Activated CD4-positive, alpha-beta T cell treated with anti-CD3 and anti-CD28 coated beads for 1 hour (primary cell): Measurements from ENCODE around the gene MAP3K3.

Source experiments
- DNase-seq: peaks from one replicate; pipeline ENCODE4 v3.0.0-alpha.2; 2020

MAP3K3 gene

DNA sequence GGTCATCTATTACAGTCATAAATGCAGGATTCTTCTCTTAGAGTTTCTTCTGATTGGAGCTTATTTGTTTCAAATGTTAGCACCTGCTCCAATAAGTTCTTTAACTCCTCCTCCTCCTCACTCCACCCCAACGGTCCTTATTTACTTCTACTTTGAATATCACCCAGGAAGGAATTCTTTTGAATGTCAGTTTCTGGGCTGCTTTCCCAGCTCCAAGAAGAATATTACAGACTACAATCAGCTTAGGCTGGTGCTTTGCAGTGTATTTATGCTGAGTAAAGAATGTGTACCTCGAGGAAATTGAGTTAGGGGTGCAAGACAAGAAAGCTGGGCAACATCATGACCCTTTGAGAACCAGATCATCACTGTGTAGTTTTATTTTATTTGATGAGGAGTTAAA lies 30.8 kb downstream of the MAP3K3 start:
- no peak for DNase-seq

DNA sequence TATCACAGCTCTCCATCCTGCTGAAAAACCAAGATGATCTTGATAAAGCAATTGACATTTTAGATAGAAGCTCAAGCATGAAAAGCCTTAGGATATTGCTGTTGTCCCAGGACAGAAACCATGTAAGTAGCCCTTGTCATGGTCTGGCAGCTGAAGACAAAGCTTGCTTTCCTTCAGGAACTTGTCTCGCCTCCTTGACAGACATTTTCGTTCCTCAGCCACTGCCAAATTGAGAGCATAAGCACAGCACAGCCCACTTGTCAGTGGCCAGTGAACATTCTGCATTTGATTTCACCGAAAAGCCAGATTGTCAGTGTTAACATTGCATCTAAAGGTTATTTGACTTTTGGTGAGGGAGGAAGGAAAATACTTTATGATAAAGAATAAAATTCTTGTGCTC lies 35.6 kb downstream of the MAP3K3 start:
- DNase-seq, result no peak

DNA sequence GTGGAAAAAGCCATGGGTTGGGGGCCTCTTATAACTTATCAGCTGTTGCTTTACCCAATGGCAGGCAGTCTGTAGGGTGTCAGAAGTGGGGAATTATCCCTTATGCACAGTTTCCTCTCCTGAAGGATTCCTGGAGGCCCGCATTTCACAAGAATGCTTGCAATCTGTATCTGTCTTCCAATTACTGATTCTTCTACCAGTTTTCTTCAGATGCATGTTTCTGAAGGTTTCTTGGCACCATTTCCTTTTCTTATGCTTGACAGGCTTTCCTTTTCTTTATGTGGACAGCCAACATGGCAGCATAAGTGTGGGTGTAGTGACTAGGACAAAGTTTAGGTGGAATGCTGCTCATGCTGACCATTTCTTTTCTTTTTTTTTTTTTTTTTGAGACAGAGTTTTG lies 36.1 kb downstream of the MAP3K3 start:
- no peak for DNase-seq

DNA sequence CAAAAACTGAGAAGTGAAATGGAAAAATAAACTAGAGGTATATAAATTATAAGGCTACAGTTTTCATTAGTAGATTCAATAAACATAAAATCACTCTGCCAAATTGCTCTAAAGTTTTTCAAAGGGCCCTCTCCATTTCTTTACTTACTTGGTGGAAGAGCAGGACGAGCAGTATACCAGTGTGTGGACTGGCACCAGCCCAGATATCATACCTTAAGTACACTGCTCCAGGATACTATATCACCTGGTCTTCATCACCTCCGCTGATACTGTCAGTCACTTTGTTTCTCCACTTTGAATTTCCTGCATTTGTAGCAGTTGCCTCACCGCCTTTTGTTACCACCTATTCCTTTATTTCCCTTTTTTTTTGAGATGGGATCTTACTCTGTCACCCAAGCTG lies 37.6 kb downstream of the MAP3K3 start:
- DNase-seq, result no peak

DNA sequence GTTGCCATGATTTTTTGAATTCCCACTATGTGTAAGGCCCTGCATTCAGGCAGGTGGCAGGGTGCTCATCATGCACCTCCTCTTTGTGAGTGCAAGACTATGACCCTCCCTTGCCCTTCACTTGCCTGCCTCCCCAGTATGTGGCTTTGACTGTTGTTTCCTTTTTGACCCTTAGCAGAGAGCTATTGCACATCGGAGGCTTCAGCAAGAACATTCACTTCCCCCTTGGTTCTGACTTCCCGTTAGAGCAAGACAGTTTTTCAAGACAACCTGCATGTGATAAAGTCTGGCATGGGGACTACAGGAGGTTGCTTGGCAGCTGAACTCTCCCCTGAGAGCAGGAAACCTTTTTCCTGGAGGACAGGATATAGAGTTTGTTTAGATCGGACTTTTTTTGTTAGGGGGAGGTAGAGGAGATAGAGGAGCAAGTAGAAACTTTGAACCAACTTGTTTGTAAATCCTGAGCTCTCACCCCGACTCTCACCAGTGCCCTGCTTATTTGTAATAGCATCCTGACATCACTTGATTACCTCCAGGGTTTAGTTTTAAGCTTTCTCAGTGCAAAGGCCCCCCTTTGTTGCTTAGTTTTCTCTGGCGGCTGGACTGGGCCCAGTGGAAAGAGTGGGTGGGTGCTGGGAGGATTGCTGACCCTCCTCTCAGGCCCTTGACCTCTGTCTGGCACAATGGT lies 43.5 kb downstream of the MAP3K3 start:
- DNase-seq, result no peak

DNA sequence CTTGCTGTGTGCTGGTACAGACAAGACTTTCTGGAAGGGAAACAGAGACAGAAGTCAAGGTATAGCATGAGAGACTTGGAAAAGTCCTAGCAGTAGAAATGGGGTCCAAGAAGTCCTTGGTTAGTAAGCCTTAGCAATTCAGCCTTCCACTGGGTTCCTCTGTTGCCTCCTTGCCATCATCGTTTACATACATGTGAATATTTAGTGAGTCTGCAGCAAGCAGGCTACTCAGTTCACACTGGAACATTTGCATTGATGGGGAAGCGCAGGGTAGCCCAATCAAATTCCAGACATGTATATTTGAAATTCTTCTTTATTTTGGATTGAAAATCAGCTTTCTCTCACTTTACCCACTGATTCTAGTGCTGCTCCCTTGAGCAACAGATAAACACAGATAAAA lies 50.6 kb downstream of the MAP3K3 start:
- DNase-seq, result no peak

DNA sequence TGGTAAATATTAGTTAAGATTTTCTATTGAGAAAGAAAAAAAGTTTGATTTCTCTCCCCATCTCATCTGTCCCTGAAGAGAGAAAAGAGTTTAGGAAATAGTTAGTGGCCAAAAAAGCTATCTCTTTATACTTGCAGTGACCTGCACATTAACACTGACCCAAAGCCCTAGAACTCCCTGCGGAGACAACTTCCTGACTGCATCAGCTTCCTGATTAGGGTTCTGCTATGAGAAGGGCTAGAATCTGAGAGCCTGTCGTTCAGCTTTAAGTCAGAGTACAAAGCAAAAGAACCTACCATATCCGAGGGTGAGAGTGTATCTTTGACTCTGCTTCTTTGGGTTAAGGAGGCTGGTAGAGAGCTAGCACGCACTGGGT lies 53.0 kb downstream of the MAP3K3 start:
- DNase-seq, result no peak

DNA sequence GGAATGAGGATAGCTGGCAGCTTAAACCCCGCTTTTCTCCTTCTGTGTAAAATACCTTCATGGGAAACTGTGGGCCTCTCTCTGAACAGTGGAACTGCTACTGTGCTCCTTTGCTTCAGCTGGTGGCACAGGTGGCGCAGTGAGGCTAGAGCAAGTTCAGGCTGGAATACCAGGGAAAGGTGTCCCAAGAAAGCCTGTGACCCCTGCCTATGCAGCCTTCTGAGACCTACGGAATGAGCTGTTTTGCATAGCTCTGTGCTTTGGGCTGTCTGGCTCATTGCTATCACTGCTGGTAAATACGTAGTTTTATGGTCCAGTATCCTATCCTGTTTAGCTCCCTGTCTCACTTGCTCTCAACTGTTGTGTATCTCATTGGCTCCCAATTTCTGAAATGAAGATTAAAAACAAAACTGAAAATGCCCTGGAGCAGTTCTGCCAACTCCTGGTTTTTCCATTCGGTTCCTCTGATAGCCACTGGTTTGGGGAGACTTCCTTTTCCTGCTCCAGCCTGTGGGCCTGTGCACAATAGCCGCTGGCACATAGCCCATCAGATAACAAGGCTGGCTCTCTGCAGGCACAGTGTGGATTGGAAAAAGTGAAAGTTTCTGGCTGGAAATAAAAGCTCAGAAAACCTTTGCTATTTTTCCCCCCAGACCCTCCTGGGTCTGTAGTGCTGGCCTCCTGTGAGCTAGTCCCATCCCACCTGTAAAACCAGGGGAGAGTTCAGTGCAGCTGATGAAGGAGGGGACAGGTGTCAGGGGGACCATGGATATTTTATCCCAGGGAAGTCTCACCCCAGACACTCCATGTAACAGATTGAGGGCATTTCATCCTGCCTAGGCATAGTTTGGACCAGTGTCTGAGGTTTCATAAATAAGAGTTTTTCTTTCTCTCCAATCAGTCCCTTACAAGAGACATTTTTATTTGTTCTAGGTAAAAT lies 53.7 kb downstream of the MAP3K3 start:
- no peak for DNase-seq

DNA sequence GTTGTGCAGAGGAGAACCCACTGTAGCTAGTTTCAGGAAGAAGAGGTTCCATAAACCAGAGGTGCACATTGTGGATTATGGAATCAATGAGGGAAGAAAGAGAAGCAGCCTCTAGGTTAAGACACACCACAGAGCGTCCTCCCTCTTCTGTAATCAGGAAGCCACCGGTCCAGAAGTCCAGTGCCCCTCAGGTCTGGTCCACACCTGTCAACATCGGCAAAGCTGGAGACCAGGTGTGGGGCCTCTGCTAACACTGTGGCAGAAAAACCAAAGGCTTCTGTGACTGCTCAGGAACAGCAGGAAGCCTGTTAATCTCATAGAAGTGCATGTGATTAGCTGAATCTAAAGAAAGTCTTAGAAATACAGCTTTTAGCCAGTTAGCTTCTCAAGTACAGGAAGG lies 54.4 kb downstream of the MAP3K3 start:
- DNase-seq, result no peak

DNA sequence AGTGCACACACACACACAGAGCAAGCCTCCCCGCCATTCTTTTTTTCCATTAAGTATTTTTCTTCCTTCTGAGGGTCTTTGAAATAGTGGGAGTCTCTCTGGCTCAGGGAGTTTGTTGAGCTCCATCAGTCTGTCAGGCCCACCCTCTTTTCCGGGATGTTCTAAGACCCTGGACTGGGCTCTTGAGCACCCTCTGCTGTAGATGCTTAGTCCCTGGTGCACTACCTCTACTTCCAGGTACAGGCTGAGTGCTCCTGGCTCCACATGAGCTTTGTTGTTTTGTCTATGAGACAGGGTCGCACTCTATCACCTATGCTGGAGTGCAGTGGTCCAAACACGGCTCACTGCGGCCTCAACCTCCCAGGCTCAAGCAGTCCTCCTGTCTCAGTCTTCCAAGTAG lies 57.0 kb downstream of the MAP3K3 start:
- no peak for DNase-seq

DNA sequence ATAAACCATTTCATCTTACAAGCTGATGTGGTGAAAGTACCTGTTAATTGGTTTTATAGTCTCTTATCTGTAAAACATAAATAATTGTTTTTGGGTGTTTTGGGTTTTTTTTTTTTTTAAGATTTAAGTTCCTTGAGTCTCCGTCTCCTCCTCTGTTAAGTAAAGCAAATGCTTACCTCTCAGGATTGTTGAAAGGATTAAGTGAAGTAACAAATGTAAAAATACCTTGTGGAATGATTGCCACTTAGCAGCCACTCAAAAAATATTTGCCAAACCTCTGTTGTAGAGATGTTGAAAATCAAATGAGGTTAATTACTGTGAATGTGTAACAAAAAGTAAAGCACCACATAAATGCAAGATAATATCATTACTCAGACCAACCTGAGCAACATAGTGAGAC lies 58.5 kb downstream of the MAP3K3 start:
- no peak for DNase-seq

DNA sequence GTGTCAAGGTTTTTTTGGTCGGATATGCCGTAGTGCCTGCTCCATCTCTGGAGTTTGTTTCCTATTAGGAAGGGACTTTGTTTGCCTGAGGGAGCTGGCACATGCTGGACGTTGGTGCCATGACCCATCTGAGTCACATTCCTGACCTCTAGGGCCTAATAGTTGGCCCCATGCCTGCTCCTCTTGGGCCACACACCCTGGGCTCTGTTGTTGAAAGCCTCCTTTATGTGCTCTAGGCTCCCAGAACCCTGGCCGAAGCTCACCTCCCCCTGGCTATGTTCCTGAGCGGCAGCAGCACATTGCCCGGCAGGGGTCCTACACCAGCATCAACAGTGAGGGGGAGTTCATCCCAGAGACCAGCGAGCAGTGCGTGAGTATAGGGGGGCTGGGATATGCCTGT lies 59.3 kb downstream of the MAP3K3 start:
- DNase-seq, result no peak

DNA sequence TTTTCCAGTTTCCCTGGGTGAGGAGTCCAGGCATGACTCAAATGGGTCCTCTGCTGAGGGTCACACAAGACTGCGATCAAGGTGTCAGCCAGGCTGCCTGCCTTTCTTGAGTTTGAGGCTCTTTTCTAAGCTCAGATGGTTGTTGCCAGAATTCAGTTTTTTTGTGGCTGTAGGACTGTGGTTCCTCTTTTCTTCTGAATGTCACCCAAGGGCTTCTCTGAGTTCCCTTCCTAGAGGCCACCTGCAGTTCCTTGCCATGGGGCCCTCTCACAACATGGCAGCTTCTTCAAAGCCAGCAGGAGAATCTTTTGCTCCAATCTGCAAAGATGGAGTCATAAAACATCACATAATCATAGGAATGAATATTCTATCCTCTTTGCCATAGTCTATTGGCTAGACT lies 60.2 kb downstream of the MAP3K3 start:
- no peak for DNase-seq

DNA sequence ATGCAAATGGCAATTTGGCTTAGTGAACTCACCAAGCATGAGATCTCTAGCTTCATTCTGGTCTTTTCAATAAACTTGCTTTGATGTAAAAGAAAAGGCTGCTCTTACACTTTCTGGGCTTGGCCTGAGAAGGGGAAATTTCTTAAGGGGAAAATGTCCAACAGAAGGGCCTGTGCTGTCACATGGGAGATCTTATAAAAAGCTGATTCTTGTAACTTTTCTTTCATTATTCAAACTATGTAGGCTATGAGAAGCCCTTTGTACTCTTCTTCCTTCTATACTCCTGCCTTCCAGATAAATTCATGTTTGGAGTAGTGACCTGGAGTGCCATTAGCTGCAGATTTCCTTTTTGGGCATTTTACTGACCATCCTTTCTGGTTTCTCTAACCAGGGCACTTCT lies 60.8 kb downstream of the MAP3K3 start:
- no peak for DNase-seq

DNA sequence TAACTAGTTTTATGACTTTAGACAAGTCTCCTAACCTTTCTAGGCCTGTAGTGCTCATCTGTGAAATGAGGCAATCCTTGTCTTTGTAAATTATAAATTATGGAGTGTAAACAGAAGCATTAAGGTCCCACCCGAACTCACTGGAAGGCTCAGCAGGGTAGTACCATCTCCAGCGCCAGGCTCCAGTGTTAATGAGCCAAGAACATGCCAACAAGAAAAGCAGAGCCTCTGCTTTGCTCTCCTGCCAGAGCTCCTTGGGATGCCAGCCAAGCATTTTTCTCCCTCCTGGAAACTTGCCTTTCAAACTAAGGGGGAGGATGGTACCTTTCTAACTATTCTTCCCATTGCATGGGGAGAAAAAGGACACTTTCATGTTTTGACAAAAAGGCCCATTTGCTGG lies 62.8 kb downstream of the MAP3K3 start:
- no peak for DNase-seq

DNA sequence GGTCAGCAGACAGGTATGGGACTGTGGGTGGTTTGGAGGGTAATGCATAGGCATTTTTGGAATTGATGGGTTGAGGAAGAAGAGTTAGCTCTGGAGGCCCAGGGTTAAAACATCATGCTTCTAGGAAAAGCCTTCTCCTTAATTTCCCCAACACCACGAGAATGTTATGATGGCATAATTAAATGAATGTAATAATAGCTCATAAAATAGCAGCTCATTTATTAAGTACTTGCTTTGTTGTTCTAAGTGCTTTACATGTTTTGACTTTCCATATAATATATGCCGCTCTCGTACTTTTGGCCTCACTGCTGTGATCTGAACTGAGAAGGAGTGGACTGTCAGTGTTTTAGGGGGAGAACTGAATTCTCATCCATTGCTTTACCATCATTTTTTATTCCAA lies 63.4 kb downstream of the MAP3K3 start:
- no peak for DNase-seq

DNA sequence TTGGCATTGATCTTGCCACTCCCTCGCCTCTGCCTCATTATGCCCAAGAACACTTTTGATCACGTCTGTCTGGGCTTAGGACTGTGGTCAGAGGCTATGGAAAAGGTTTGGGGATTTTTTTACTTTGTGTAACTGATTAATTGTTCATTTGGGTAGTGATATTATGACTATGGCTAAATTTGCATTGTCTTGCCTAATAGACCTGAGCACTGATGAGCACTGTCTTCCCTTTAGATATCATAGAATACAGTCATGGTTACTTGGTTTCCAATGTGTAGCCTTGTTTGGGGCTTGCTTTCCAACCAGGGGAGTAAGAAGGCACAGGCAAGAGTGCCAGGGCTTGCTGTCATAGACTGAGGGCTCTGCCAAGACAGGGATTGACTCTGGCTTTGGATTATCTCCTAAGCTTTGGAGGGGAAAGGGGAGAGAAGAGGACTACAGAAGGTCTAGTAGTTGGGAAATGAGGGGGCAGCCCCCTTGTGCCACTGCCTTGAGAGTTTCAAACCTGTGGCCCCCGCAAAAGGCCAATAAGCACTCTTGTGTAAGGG lies 64.0 kb downstream of the MAP3K3 start:
- DNase-seq, result no peak

DNA sequence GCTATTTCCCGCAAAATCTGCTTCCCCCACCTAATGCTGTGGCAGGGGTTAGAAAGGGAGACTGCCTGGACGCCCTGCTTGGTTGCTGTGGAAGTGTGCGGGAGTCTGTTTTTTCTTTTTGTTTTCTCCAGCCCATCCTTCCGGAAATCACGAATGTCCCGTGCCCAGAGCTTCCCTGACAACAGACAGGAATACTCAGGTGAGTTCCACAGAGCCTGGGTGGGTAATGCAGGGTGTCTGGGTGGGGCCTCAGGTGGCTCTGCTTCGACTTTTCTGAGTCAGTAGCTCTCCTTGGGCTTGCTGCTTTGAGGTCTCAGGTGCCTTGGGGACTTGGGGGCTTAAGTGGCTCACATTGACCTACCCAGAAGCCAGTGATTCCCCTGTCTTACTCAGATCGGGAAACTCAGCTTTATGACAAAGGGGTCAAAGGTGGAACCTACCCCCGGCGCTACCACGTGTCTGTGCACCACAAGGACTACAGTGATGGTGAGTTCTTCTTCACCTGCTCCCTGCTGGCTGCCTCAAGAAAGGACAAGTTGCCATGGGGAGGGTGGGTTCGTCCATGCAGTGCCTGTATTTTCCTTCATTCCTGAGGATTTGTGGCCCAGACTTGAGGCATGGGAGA lies 66.3 kb downstream of the MAP3K3 start:
- no peak for DNase-seq

DNA sequence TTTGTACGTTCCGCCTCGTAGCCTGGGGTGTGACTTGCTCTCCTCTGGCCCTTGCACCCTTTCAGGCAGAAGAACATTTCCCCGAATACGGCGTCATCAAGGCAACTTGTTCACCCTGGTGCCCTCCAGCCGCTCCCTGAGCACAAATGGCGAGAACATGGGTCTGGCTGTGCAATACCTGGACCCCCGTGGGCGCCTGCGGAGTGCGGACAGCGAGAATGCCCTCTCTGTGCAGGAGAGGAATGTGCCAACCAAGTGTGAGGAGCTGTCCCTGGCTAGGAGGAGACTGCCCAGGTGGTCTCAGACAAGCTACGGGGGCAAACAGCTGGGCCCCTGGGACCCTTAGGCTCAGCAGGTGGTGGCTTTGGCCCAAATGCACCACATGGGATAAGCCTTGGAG lies 67.3 kb downstream of the MAP3K3 start:
- no peak for DNase-seq

DNA sequence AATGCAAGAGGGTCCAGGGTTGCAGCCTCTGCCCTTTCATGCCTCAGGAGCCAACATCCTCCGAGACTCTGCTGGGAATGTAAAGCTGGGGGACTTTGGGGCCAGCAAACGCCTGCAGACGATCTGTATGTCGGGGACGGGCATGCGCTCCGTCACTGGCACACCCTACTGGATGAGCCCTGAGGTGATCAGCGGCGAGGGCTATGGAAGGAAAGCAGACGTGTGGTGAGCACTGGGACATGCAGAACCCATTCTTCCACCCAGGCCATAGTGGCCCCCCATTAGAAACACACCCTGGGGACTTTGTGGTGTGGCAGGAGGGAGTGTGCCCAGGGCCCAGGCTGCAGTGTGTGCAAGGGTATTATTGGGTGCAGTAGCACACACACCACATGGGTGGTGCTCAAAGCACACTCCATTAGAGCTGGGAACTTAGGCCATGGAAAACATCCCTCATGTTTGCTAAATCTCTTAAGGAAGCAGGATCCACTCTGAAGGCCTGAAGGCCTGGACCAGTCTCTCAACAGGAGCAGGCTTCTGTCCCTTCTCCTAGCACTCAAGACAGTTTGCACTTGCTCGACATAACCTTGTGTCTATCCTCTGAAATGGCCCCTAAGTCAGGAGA lies 70.1 kb downstream of the MAP3K3 start:
- DNase-seq, result no peak

DNA sequence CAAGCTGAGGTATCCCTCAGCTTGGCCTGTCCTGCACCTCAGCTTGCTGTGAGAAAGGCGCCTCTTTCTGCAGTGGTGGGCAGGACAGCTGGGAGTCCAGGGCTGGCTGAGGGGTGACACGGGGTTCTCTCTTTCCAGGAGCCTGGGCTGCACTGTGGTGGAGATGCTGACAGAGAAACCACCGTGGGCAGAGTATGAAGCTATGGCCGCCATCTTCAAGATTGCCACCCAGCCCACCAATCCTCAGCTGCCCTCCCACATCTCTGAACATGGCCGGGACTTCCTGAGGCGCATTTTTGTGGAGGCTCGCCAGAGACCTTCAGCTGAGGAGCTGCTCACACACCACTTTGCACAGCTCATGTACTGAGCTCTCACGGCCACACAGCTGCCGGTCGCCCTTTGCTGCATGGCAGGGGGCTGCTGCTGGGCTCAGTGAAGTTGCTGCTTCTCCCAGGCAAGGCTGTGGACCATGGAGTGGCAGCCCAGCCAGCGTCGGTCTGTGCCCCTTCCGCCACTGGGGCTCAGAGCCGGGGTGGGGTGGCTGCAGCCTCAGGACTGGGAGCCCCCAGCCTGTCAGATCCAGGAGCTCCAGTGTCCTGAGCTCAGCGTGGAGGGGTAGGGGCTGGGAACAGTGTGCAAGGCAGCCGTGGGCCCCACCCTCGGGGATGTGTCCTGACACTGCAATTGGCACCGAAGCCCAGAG lies 71.3 kb downstream of the MAP3K3 start:
- no peak for DNase-seq

DNA sequence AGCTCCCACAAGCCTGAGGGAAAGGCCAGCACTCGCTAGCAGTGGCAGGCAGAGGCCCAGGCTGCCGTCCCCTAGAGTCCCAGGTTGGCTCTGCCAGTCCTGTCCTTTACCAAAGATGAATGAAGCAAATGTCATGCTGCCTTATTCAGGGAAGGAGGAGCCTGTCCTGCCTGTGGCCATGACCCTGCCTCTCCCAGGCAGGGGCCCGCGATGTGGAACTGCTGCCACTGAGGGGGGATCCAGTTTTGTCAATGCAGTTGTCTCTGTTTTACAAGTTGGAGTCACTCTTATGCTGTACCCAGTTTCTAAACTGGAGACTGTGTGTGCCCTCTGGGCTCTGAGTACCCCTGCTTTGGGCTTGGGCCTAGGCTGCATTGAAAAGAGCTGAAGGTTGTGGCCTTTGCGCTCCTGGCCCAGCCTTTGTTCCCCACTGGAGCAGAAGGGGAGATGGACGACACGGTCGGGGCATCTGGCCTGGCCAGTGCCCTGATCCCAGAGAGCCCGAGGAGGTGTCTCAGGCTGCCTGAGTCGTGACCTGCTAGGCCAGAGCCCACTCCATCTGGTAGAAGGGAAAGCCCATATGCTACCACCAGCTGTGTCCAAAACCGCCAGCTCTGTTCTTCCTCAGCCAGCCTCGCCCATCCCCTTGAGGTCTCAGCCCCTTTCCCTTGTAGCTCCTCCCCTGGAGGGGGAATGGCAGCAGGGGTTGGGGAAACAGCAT lies 72.2 kb downstream of the MAP3K3 start:
- no peak for DNase-seq
